ENCODE measurements around the gene PDE6C. TPM values are rescaled to one million over a fixed set of nuclear protein-coding genes. Genes with fewer than 3 reads are reported as not detected.
A peak's percentile ranks its signal among the peaks of the same experiment; 100 is the strongest.

Gene PDE6C
- polyA plus RNA-seq, 3 donors, result 0.24 to 0.40 (median 0.28) TPM

GRCh38 chr10:93628858-93629257 lies 16.5 kb downstream of the PDE6C start:
- no peak for DNase-seq (ENCODE audit: low read depth in 3 of 3, low spot score in 2 of 3)

GRCh38 chr10:93629647-93630305 lies 17.4 kb downstream of the PDE6C start:
- DNase-seq (ENCODE audit: low read depth in 3 of 3, low spot score in 2 of 3), result no peak

- no peak for DNase-seq (ENCODE audit: low read depth in 3 of 3, low spot score in 2 of 3)
Observed at GRCh38 chr10:93630625-93631557, 18.6 kb downstream of the PDE6C start.

DNA sequence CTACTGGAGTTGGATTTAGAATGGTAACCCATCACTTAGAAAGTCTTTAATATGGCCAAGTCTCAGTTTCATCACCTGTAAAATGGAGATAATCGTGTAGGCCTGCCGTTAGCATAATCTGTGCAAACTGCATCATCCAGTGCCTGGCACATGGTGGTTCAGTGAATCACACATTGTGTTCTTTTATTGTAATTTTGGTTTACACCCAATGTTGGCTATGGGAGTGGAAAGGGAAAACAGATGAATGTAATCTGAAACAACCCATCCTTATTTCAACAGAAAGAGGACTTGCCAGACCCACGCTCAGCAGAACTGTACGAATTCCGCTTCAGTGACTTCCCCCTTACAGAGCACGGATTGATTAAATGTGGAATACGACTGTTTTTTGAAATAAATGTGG lies 27.5 kb downstream of the PDE6C start:
- DNase-seq (ENCODE audit: low read depth in 3 of 3, low spot score in 2 of 3), result no peak

- DNase-seq (ENCODE audit: low read depth in 3 of 3, low spot score in 2 of 3), result no peak
Observed at GRCh38 chr10:93652857-93653256, 40.5 kb downstream of the PDE6C start.

GRCh38 chr10:93654201-93654600 lies 41.9 kb downstream of the PDE6C start:
- no peak for DNase-seq (ENCODE audit: low read depth in 3 of 3, low spot score in 2 of 3)

DNA sequence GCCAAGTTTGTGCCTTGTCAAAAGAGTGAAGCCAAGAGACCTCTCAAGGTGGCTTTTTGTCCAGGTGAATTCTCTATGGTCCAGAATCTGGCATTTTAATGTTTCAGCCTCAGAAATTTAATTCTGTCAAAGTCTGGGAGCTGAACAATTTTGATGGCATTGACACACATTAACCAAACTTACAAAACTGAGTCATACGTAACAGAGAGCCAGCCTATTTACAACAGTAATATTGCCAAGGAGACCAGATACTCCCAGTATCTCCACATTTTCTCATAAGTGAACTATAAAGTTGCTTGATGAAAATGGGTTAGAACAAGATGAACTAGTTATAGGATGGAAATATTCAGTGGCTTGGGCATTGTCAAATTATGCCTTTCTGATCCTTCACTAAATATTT lies 43.8 kb downstream of the PDE6C start:
- DNase-seq (ENCODE audit: low read depth in 3 of 3, low spot score in 2 of 3), result no peak

DNA sequence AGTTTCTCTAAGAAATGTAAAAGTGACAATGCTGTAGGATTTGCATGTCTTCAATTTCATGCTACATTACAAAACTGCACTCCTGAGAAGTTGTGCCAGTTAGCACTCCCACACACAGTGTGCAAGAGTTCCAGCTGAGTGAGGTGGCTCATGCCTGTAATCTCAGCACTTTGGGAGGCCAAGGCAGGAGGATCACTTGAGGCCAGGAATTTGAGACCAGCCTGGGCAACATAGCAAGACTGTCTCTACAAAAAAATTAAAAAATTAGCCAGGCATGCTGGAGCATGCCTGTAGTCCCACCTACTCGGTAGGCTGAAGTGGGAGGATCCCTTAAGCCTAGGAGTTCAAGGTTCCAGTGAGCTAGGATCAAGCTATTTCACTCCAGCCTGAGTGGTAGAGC lies 45.4 kb downstream of the PDE6C start:
- no peak for DNase-seq (ENCODE audit: low read depth in 3 of 3, low spot score in 2 of 3)

DNA sequence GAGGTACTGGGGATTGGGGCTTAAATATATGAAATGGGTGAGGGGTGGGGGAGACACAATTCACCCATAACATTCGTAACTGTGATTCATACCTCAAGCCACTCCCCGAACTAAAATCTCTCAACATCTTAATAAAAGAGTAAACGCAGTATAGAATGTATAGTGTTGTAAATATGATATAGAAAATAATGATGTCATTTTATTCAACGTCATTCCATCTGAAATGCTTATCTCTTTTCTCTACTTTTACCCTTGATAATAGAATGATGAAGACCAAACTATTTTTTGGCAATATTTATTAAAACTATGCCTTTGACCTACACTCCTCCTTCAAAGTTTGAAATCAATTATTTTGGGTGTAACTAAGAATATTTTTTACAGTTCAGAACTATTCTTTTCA lies 53.7 kb downstream of the PDE6C start:
- DNase-seq (ENCODE audit: low read depth in 3 of 3, low spot score in 2 of 3), result no peak

DNA sequence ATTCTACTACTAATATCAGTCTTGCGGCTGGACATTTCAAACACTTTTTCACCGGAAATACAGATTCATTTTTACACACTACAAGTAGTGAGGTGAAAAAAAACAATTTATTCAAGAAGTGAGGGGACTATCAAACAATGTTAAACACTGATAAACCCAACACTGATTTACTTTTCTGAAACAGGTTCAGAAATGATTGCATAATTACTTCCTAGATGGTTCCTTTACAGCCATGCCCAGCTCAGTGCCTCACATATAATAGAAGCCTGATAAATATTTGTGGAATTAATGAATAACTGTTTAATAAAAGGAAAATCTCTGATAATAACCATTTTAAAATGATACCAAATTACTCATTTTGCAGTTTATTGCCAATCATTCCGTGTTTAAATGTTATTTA lies 55.5 kb downstream of the PDE6C start:
- DNase-seq (ENCODE audit: low read depth in 3 of 3, low spot score in 2 of 3), result no peak

DNA sequence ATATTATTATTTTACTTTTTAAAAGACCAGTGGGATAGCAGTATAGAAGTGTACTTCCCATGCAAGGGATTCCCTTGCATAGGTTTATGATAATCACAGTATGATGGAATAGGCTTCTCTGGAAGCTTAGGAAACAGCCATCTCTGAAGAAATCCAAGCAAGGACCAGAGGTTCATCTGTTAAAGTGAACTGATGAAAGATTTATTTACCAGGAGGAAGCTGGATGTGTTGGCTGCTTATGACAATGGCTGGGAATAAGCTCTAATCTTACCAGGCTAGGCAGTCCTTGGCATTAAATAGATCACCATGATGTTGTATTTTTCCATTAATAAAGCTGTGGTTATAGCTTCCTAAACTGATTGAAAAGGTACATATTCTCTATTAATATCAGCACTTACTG lies 58.0 kb downstream of the PDE6C start:
- DNase-seq (ENCODE audit: low read depth in 3 of 3, low spot score in 2 of 3), result no peak

GRCh38 chr10:93671042-93671441 lies 58.7 kb downstream of the PDE6C start:
- no peak for DNase-seq (ENCODE audit: low read depth in 3 of 3, low spot score in 2 of 3)

DNA sequence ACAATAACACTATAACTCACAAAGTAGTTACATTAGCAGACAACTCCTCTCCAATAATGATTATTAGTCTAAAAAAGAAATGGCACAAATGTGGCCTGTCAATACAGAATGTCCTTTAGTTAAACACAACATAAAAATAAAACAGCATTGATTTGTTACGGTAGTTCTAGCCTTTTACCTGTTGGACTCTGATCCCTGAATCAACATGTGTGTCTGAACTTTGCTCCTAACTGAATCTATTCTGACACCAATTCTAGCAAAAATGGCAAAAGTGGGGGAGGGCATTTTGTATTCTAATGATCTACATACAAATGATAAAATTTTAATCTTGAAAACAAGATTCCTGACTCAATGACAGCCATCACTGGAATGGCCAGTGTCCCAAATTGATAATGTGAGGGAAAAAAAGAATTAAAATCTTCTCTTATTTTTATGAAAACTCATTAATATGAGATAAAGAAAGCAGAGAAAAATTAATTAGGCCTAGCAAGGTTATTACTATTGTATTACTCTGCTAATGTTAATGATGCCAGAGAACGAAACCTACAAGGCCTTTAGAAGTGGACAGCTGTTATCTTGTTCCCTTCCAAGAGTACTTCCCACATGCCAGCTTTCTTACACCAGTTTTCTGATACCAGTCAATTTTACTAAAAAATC lies 59.8 kb downstream of the PDE6C start:
- DNase-seq (ENCODE audit: low read depth in 3 of 3, low spot score in 2 of 3), result no peak

GRCh38 chr10:93672890-93673289 lies 60.6 kb downstream of the PDE6C start:
- no peak for DNase-seq (ENCODE audit: low read depth in 3 of 3, low spot score in 2 of 3)

GRCh38 chr10:93673791-93674190 lies 61.5 kb downstream of the PDE6C start:
- no peak for DNase-seq (ENCODE audit: low read depth in 3 of 3, low spot score in 2 of 3)

DNA sequence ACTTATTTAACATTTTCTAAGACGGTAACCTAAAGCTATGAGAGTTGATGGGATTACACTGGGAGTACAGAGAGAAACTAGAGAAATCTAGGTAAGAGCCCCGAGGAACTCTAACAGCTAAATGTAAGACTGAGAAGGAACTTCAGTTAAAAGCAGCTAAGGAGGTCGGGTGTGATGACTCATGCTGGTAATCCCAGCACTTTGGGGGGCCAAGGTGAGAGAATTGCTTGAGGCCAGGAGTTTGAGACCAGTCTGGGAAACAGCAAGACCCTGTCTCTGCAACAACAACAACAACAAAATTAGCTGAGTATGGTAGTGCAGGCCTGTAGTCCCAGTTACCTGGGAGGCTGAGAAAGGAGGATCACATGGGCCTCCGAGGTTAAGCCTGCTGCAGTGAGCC lies 66.0 kb downstream of the PDE6C start:
- DNase-seq (ENCODE audit: low read depth in 3 of 3, low spot score in 2 of 3), result no peak

DNA sequence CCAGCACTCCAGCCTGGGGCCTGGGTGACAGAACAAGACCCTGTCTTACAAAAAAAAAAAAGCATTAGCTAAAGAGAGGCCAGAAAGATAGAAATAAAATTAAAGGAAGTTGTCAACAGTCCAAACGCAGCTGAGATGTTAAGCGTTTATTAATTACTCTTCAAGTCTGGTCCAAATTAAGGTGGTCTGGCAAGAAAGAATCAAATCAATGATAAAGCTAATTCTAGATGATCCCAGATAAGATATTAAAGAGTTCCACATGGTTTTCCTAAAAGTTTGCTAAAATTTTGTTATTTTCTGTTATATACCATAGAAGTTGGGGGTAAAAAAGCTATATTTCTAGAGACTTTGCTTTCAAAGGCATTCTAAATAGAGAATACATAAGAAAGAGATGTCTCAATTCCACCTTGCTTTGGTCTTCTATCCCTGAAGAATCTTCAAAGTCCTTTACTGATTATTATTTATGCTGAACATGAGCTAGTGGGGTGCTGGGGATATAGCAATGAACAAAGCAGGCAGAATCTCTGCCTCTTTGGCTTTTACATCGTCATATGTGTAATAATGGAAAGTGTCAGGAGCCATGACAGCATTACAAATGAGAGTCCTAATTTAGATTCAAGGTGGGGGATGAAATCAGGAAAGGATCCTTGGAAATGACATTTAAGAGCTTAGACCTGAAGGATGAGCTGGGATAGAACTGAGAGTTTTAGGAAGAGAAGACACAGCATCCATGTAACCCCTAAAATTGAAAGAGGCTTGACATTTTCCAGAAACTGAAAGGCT lies 66.7 kb downstream of the PDE6C start:
- no peak for DNase-seq (ENCODE audit: low read depth in 3 of 3, low spot score in 2 of 3)

- DNase-seq (ENCODE audit: low read depth in 3 of 3, low spot score in 2 of 3), result peak in 1 of 3 donors; percentile 38
Observed at GRCh38 chr10:93680412-93681047, 68.2 kb downstream of the PDE6C start.

GRCh38 chr10:93687737-93688136 lies 75.4 kb downstream of the PDE6C start:
- DNase-seq (ENCODE audit: low read depth in 3 of 3, low spot score in 2 of 3), result no peak

- DNase-seq (ENCODE audit: low read depth in 3 of 3, low spot score in 2 of 3), result peak in 1 of 3 donors; percentile 1
Observed at GRCh38 chr10:93695740-93696139, 83.4 kb downstream of the PDE6C start.

All from right renal cortex interstitium (tissue), 3 donors.